22Rv1 (cell line): ENCODE data around the gene KCNS3.

Source experiments
- CTCF ChIP-seq: fragments of 450-650 bp; IDR thresholded peaks from 2 replicates; pipeline ENCODE4 v1.5.1; 2017; ENCODE audit warnings: mild to moderate bottlenecking
- ZFX ChIP-seq: fragments of 450-650 bp; IDR thresholded peaks from 2 replicates; pipeline ENCODE4 v1.6.1; 2017; ENCODE audit warnings: antibody characterized with exemption, borderline replicate concordance

GRCh38 chr2:17940091-17940630 lies 61.7 kb downstream of the KCNS3 start:
- no peak for TF ChIP-seq CTCF
- TF ChIP-seq ZFX: no peak
